GM19467 (cell line): ENCODE results near the gene LZTR1.

Experiments used
- ATAC-seq: cut with Tn5 transposase; IDR thresholded peaks from one replicate; pipeline ENCODE4 v1.9.1; 2021; ENCODE audit warnings: mild to moderate bottlenecking, moderate library complexity; ENCODE audit not compliant: unreplicated experiment

Gene LZTR1

DNA sequence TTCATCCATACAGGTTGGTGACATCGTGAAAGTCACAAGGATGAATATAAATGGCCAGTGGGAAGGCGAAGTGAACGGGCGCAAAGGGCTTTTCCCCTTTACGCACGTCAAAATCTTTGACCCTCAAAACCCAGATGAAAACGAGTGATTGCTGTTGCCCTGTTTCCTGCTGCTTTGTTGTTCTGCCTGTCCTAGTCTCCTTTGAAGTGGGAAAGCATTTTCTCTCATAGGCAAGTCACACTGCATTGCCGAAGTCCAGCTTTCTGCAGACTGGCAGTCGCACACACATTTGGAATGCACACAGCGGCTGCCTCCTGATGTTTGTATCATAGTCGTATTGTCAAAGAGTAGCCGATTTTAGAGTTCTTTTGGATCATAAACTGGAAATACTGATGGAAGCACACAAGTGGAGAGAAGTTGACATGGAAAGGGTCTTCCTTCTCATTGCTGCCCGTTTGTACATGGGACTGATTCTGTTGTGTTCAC lies 32.4 kb upstream of the LZTR1 start:
- no peak for ATAC-seq

DNA sequence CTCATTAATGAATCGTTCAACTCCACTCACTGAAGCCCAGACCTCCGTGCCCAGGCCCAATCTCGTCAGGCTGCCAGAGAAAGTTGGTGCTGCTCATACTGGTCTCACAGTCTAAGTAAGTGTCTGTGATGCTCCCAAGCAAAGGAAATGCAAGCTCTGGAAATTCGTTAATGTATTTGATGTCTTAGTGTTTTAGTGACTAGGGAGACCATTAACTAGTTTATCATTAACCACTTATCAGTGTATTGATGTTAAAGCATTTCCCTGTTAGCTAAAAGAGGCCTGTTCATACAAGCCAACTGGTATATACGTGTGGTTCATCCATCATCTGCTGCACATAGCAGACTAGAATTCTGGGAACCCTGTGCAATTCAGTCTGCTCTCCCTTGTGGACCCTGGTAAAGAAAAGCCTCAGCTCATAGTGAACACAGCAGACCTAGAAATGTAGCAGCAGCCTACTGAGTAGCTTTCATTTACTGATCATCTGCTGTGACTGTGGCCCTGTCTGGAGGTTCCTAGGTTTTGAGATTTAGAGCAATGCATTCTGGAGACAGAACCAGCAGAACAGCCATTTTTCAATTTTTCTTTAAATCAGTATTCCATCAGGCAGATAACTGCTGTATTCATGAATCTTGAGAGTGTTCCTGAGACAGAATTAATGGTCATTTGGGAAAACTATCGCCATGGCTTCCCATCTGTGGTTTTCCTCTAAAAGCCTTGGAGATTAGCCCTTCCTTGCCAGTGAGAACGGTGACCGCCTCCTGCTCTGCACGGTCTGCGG lies 30.8 kb upstream of the LZTR1 start:
- ATAC-seq, result no peak

DNA sequence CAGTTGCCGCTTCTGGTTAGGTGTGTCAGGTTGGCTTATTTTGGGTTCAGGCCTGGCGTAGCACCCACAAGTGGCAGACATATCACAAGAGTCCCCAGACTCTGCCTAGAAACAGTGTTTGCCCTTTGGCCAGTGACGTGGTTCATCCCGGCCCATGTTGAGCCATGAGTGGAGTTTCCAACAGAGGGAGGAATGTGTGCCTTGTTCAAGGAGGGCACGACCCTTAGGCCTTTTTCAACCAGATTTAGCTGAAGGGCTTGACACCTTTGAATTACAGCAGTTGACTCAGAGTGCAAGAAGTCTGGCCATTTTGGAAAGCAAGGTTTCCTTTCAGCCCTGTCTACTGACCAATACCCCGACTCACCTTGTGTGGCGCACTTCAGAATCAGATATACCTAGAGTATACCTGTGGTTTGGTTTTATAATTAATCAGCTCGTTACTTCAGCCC lies 30.1 kb upstream of the LZTR1 start:
- ATAC-seq, result no peak

DNA sequence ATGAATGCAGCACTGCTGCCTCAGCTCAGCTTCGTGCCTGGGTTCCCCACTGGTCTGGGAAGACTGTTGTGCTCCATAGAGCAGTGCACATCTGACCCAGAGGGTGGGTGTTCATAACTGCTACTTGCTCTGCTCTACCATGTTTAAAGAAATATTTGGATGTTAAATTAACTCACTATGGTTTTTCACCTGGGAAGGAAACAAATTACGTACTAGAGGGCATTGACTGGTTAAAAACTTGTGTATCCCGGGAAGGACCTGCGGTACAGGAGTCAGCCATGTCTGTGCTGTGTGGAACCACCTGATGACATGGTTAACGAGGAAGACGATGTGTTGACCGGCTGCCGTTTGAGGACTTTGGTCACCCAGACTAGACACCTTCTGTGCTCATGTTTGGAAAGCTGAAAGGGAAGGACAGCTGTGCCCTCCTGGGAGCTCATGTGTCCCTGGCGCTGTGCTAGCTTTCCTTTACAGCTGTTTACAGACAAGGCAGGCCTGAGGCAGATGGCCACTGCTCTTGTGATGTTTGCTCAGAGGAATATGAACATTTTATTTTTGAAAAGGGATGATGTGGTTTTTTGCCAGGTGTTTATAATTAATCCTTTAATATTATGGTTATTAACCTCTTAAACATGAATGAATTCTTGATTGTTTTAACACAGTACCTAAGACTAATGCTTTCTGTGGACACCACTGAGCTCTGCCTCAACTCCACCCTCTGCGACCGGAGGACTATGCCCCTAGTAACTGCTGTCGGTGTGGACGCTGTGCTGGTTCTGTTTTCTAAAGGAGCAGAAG lies 29.4 kb upstream of the LZTR1 start:
- no peak for ATAC-seq

DNA sequence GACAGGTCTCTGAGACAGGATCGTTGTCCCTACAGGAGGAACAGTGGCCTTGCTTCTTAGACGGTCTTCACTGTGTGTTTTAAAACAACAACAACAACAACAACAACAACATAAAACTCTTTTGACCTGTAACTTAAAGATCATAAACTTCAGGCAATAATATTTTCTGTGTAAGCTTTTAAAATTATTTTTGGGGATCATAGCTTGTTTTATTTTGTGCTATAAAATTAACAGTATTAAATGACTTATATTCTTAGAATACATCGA lies 28.8 kb upstream of the LZTR1 start:
- ATAC-seq, result no peak

DNA sequence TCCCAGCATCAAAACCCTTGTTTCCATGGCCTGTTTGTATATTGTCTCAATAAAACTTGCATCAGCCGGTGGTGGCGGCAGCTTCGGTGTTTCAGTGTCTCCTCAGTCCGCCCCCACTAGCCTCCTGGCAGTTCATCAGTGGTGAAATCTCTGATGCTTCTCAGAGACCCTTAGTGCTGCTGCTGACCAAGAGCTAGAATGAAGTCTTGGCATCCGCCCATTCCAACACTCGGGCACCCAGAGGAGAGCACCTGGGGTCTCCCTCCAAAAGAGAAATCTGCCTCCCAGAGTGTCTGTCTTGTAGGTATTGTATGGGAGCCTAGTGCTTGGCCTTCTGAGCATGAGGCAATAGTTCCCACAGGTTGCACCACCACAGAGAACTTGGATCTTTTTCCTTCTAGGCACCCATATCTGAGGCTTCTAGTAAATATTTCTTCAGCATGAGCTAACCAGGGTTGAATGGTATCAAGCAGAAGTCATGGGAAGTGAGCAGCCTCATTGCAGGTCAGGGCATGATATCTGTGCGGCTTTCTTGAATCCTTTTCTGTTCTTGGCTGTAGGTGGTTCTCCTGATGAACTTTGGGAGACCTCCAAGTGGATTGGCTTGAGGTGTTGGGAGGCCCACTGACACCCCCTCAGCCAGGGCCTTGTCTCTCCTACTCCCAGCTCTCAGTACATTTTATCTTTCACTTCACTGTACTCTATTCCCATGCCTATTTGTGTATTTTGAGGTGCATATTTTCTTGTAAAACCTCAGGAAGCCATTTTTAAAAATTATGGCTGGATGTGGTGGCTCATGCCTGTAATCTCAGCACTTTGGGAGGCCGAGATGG lies 28.2 kb upstream of the LZTR1 start:
- no peak for ATAC-seq

DNA sequence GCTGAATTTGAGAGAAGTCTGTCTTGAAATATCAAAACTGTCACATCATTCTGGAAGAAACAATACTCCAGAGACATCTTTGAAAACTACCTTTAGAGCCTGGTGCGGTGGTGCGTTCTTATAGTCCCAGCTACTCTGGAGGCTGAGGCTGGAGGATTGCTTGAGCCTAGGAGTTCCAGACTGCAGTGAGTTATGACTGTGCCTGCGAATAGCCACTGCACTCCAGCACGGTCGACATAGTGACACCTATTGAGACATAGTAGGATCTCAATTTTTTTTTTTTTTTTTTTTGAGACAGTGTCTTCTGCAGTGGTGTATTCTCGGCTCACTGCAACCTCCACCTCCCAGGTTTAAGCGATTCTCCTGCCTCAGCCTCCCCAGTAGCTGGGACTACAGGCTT lies 26.5 kb upstream of the LZTR1 start:
- ATAC-seq, result no peak

DNA sequence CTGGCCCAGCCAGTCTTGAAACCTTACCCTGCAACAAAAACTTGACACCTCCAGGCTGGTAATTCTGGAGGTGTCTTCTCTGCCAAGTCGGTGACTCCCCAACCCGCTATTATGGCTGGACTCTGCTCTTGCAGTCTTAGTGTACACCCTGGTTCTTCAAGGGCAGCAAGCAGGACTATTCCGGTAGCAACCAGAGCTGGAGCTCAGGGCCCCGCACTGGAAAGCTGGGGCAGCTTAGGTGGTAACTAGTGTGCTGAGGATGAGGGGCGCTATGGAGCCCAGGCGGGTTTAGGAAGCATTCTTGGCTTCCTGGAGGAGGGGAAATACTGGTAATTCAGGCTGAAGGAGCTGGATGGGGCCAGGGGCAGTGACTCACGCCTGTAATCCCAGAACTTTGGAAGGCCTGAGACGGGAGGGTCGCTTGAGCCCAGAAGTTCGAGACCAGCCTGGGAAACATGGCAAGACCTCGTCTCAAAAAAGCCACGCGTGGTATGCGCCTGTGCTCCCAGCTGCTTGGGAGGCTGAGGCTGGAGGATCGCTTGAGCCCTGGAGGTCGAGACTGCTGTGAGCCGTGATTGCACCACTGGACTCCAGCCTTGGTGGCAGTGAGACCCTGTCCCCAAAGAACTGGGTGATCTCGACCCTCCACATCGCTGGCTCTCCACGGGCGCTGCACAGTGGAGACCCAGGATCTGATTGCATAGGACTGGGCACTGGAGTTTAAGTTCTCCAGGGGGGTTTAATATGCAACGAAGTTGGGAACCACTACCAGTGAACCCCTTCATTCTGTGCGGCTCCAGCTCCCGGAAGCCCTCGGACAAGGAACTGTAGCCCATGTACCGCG lies 25.6 kb upstream of the LZTR1 start:
- no peak for ATAC-seq

DNA sequence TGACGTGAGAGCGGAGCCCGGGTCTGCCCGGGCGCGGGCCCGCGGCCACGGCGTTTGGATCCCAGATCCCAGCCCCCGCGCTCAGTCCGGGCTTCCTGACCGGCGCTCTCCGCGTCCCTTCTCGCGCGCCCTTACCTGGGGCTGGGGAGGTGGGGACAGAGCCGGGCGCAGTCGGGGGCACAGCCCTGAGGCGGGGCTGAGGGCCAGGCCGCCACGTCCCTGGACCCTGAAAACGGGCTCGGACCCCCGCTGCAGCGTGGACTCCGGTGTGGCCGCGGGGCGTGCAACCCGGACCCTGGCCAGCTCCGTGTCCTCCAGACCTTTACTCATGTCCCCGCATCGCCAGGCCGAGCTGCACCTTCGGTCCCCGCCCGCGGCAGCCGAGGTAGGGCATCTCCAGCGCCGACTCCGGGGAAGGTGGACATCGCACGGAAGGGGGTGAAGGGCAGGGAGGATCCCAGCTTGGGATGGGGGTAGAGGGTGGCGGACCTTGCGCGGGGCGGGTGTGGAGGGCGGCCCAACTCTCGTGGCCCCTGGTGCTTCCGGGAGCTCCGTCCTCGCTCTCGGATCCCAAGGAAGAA lies 24.9 kb upstream of the LZTR1 start:
- ATAC-seq, result no peak

DNA sequence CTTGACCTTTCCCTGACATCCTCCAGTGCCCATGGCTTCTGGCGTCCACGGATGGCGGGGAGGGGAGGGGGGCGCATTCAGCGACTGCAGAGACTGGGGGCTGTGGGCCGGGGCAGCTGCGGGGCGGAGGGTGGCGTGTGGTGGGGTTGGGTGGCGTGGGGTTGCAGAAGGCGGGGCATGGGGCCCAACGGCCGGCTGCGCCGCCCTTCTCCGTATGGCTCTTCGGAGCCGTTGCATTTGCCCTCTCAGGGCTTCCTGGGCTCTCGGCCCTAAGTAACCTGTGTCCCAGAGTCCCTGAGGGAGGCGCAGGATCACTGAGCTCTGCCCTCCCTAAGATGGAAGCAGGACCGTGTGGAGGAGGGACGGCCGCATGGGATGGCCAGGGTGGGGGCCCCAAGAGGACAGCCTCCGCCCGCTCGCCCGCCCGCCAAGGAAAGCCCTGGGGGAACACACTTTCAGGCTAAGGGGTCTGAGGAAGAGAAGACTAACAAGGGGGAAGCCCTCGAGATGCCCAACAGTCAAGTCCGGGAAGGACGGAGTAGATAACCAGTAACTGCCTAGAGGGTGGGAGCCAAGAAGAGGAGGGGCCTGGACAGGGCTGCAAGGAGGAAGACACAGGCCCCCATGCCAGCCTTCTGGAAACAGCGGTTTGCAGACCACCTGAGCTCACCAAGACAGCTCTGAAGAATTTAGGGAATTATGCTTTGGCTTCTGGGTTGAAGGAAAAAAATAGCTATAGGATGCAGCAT lies 24.2 kb upstream of the LZTR1 start:
- no peak for ATAC-seq

DNA sequence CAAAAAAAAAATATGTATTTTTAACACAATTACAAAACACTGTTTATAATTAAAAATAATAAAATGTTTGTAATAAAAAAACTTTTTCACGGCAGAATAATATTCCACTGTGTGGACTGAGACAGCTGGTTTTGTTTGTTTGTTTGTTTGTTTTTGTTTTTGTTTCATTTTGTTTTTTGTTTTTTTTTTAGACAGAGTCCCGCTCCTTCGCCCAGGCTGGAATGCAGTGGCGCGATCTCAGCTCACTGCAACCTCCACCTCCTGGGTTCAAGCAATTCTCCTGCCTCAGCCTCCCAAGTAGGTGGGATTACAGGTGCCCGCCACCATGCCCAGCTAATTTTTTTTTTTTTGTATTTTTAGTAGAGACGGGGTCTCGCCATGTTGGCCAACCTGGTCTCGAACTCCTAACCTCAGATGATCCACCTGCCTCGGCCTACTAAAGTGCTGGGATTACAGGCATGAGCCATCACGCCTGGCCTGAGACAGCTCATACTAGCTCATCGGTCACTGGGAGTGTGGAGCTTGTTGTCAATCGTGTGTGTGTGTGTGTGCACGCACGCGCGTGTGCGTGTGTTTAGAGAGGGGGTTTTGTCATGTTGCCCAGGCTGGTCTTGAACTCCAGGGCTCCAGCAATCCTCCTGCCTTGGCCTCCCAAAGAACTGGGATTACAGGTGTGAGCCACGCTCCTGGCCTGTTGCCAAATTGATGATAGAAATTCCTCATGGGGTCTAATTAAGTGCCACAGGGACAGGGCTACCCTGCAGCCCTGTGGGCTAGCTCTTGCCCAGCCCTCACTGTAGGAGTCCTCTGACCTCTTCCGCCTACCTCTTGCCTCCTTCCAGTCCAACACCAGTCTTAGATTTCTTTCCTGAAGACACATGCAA lies 22.3 kb upstream of the LZTR1 start:
- no peak for ATAC-seq

DNA sequence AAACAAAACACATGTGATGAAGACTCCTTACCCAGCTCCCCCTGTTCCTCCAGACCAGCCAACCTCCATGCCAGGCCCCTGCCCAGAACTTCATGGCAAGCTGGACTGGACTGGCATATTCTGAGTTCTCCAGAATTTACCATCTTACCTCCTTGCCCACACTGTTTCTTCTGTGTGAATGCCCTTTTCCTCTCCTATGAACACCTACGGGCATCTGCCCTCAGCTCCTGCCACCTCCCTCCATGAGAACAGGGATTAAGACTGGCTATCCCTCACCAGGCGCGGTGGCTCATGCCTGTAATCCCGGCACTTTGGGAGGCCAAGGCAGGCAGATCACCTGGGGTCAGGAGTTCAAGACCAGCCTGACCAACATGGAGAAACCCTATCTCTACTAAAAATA lies 21.5 kb upstream of the LZTR1 start:
- ATAC-seq, result no peak

DNA sequence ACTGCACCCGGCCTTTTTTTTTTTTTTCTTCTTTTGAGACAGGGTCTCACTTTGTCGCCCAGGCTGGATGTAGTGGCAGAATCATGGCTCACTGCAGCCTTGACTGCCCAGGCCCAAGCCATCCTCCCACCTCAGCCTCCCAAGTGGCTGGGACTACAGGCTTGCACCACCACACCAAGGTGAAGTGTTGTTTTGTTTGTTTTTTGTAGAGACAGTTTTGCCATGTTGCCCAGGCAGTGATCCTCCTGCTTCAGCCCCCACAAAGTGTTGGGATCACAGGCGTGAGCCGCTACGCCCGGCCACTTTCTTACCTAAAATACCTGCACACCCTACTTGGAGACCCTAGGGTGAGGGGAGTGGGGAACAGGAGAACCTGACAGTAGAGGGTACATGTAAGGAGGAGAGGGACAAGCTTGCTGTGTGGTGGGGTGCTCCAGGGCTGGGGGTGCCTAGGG lies 19.6 kb upstream of the LZTR1 start:
- no peak for ATAC-seq

DNA sequence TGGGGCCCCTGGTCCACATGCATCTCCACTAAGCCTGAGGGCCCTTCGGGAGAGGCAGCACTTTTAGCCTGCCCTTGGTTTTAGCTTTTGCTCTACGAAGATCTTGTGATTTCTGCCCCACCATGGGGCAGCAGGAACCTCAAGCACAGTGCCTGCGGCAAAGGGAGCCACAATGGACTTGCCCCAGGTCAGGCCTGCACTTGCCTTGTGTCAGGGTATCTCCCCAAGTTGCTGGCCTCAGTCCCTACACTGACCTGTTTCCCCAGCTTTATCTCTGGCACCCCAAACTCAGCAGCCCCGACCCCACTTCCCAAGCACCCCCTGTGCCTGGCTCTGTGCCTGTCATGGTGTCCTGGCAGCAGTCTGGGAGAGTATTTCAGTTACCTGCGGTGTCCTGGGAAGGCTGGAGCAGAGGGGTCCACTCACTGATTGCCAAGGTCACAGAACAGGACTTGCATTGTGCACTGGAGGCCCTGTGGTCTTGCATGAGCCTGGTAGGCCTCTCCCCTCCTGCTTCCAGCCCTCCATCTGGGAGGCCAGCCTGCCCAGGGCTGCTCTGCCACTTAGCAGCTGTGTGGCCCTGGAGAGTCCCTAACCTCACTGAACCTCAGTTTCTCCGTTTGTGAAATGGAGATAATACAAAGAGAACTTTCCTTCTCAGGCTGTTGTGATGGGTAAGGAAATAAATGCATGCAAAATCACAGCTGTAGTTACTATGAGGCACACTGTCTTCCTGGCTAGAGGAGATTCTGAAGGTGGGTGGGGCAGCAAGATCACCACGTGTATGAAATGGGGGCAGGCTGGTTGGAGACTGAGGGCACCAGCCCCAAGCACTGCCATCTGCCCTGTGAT lies 18.7 kb upstream of the LZTR1 start:
- no peak for ATAC-seq

DNA sequence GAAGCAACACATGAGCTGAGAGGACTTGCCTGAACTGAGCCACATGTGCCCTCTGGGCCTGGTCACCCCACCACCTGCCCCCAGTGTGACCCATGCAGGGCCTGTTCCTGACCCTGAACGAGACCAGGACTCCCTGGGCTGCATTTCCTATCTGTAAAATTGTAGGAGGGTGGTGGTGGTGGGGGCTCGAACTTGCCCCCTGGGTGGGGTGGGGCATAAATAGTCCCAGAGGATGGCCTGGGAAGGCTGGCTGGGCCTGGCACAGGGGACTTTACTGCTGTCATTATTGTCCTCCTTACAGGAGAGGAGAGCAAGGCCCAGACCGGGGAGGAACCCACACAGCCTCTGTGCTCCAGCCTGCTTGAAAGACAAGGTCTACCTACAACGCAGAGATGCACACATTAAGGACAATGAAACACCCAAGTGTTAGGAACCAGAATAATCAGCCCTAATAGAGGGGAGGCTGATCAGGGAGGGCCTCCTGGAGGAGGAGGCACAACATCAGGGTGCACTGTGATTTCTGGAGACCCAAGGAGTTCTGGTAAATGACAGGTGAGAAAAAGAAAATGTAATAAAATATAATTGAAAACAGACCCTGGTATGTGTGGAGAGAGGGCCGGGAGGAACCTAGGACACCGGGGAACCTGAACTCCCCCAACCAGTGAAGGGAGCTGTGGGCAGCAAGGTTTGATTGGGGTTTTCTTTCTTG lies 17.9 kb upstream of the LZTR1 start:
- no peak for ATAC-seq

DNA sequence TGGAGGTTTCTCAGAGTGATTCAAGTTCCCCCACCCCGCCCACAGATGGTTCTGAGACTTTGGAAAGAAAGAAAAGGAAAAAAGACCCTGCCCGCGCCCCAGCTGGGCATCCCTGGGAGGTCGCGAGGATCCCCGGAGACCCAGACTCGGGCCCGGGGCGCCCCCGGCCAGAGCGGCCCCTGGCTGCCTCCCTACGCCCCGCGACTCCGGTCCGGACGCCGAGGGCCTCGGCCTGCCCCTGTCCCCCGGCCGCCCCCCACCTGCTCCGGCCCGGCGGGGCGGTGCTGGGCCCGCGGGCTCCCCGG lies 17.3 kb upstream of the LZTR1 start:
- ATAC-seq, result no peak
